GM19372 (cell line): ENCODE results near the gene SYNDIG1.

Experiments used
- ATAC-seq: cut with Tn5 transposase; IDR thresholded peaks from one replicate; pipeline ENCODE4 v1.9.1; 2021; ENCODE audit warnings: mild to moderate bottlenecking, low read depth, moderate library complexity; ENCODE audit not compliant: unreplicated experiment

SYNDIG1 gene

DNA sequence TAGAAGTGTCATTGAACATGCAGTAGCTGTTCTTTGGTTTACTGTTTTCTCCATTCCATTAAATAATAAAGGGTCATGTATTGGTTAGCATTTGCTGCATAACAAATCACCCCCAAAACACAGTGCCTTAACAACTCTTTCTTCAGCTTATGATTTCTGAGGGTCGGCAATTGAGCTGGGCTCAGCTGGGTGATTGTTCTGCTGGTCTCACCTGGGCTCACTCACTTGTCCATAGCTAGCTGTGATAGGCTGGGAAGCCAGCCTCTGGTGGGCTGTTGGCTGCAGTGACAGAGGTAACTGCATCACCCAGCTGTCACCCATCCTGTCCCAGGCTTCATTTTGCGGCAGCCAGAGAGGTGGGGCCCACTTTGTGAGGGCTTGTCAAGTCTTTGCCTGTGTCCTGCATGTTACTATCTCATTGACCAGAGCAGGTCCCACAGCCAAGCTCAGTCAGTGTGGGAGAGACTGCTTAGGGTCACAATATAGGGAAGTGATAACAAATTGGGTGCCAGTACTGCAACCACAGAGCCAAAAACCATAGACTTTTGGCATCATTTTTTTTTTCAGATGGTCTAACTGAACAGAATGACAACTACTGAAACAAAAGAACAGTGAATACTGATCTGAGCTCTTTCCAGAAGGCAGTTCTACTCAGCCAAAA, 76.9 kb downstream of the SYNDIG1 start:
- ATAC-seq = no peak

DNA sequence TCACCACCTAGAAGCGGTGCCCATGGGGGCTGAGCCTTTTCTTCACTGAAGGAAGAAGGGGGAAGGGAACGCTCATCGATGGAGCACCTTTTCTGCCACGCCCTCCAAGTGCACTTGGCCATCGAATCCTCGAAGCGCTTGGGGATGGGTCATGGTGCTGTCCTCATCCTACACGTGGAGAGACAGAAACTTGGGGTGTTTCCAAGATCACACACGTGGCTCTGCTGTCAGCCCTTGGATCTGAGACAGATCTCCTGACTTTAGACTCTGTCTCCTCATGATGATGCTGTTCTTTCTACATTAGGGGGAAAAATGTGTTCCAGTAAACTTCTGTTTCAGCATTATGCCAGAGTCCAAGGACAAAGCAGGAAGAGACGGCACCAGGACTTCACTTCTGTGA, 78.5 kb downstream of the SYNDIG1 start:
- ATAC-seq = no peak

GRCh38 chr20:24559114-24559732, 89.8 kb downstream of the SYNDIG1 start:
- ATAC-seq = no peak

GRCh38 chr20:24560571-24561491, 91.4 kb downstream of the SYNDIG1 start:
- ATAC-seq = no peak

GRCh38 chr20:24565835-24566351, 96.5 kb downstream of the SYNDIG1 start:
- ATAC-seq = no peak

GRCh38 chr20:24566656-24567055, 97.2 kb downstream of the SYNDIG1 start:
- no peak for ATAC-seq

GRCh38 chr20:24567508-24567907, 98.1 kb downstream of the SYNDIG1 start:
- no peak for ATAC-seq

DNA sequence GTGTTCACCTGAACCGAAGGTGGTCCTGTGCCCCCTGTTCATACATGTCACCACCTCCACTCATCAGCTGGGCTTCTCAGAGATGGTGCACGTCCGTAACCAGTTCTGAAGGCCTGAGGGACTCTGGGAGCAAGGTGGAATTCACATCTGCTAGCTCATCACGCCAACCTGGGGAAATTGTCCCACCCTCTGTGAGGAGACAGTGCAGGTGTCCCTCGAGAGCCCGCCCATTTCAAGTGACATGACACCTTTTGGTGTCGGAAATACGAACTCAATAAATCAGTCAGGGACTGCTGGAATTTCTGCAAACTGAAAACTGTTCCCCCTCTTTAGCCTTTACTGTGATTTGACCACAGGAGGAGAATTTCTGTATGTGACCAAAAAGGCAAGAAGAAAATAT, 99.4 kb downstream of the SYNDIG1 start:
- ATAC-seq = no peak

DNA sequence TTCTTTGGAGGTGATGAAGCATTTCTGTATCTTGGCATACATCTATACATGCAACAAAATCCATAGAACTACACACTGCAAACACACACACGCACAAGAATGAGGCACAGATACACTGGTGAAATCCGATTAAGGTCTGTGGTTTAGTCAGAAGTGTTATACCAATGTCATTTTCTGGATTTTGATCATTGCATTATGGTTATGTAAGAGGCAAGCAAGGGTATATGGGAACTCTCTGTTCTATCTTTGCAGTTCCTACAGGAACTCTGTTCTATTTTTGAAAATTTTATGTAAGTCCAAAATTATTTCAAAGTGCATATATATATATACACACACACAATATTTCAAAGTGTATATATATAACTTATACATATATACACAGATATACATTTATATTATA, 101.7 kb downstream of the SYNDIG1 start:
- no peak for ATAC-seq

GRCh38 chr20:24572140-24572539, 102.7 kb downstream of the SYNDIG1 start:
- no peak for ATAC-seq

DNA sequence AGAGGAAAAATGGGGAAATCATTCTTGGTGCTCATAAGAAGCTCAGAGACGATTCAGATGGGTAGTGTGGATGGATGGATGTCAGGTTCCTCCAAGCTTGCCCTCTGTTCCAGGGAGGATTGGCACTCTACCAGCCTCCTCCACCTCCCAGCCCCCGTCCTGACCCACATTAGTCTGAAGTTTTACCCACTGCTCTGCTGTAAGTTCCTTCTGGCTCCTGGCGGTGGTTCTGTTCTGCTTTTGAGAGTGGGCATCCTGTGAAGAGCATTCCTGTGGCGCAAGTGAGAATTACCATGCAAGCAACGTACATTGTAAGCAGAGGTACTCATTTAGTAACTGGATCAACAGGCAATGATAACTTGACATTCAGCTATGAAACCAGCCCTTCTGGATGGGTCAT, 103.4 kb downstream of the SYNDIG1 start:
- ATAC-seq = no peak

GRCh38 chr20:24573557-24573956, 104.1 kb downstream of the SYNDIG1 start:
- no peak for ATAC-seq

DNA sequence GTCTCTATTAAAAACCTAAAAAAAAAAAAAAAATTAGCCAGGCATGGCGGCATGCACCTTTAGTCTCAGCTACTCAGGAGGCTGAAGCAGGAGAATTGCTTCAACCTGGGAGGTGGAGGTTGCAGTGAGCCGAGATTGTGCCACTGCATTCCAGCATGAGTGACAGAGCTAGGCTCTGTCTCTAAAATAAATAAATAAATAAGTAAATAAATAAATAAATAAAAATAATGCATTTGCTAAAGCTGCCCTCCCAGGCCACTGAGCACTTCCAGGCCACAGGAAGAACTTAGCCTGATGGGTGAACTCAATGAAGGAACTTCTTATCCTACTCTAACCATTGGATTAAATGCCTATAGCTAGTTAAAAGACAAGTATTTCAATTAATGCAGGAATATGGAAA, 104.9 kb downstream of the SYNDIG1 start:
- no peak for ATAC-seq

DNA sequence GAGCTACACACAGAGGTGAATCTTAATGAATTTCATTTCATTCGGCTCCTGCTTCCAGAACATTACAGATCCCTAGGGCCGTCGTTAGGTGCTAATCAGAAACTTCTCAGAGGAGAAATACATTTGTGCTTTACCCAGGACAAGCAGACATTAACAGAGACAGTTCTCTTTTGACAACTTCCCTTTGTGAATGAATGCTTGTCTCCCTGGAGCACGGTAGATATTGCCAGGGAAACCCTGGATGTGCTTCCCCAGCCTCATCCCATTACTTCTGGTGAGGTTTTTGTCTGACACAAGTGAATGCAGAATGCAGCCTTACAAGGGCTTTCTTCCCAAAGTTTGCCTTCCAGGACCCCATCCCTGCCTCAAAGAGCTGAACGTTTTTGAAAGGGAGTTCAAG, 105.4 kb downstream of the SYNDIG1 start:
- no peak for ATAC-seq

DNA sequence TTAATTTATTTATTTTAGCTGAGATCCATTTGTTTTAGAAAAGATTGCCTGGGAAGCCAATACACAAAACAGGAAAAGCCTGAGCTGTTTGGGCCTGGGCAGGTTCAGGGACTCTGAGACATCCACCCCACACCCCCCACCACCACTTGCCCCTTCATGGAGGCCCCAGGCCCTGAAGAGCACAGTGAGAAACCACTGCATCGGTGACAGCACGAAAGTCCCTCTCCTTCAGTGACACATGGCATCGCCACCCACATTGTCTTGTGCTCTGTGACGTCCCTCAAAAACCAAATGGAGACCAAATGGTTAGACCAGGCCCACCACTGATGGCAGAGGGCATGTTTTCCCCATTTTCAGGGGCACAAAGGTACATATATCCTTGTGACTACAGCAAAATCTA, 106.4 kb downstream of the SYNDIG1 start:
- ATAC-seq = no peak

DNA sequence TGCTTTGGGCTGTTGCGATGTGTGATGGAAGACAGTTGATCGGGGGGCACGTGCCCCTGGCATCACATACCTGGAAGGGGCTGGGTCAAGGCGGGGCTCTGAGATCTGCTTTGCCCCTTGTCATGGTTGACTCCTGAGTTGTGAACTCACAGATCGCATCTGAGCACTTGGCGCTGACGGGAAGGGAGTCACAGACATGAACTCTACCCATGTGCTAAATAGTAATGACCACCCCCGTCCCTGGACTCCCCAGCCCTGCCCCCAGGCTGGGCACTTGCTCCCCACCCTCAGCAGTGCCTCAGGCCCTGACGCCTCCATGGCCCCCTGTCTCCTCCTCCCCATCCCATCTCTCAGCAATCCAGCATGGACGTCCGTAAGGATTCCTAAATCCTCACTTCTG, 107.0 kb downstream of the SYNDIG1 start:
- no peak for ATAC-seq

- no peak for ATAC-seq
Measured at GRCh38 chr20:24577271-24577909, 108.0 kb downstream of the SYNDIG1 start.

GRCh38 chr20:24578567-24579415, 109.4 kb downstream of the SYNDIG1 start:
- ATAC-seq = no peak

DNA sequence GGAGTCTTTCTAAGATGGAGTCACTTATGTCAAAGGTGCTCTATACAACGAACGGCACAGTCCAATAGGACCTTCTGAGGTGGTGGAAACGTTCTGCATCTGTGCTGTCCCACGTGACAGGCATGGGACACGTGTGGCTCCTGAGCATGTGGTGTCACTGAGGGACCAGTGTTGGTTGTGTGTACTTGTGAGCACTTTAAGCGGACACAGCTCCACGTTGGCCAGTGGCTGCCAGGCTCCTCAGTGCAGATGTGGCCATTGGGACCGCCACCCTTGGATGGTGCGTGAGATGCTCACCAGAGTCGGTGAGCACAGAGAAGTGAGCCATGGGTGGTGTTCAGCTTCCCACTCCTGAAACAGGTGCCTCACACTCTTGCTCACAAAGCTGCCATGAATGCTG, 110.0 kb downstream of the SYNDIG1 start:
- no peak for ATAC-seq

DNA sequence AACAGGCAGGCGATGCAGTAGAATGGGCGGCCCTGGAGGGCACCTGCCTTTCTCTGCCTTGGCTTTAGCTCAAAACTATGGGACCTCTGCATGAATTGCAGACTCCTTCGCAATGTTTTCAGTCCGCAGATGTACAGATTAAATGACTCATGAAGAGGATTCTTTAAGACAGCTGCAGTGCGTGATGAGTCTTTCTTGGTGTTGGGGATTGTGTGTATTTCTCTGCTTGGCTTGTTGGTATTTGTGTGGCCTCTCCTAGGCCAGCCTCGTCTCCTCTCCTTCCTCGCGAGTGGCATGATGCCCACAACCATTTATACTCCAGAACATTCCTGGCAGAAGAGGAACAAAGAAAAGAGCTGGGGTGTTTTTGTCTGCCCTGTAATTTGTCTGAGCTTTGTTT, 110.6 kb downstream of the SYNDIG1 start:
- no peak for ATAC-seq
